ENCODE results near the gene MAN2B2.

Gene MAN2B2

GRCh38 chr4:6568689-6569332 lies 6.2 kb upstream of the MAN2B2 start:
- DNase-seq = no peak

- no peak for DNase-seq
Measured at GRCh38 chr4:6571608-6572007, 3.4 kb upstream of the MAN2B2 start.

DNA sequence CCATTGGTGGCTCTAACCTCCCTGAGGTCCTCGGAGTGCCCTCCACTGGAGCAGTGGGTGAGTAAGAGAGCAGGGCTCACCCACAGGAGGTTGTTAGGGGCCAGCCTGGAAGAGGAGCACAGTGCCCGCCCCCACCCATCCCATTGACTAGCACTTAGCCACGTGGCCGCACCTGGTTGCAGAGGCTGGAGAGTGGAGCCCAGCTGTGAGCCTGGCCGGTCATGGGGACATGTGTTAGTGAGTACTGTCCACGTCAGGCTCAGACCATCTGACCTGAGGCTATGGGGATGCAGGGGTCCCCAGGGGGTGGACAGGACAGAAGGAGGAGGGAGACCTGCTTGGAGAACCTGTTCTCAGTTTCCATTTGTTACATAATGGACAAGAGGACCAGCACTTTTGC lies 1.4 kb upstream of the MAN2B2 start:
- DNase-seq = no peak

GRCh38 chr4:6573986-6574746 lies 823 bp upstream of the MAN2B2 start:
- no peak for DNase-seq

- DNase-seq = no peak
Measured at GRCh38 chr4:6575503-6576240, 683 bp downstream of the MAN2B2 start.

- DNase-seq = no peak
Measured at GRCh38 chr4:6576512-6576911, 1.5 kb downstream of the MAN2B2 start.

- no peak for DNase-seq
Measured at GRCh38 chr4:6576932-6577331, 1.9 kb downstream of the MAN2B2 start.

- DNase-seq = no peak
Measured at GRCh38 chr4:6577409-6577808, 2.4 kb downstream of the MAN2B2 start.

DNA sequence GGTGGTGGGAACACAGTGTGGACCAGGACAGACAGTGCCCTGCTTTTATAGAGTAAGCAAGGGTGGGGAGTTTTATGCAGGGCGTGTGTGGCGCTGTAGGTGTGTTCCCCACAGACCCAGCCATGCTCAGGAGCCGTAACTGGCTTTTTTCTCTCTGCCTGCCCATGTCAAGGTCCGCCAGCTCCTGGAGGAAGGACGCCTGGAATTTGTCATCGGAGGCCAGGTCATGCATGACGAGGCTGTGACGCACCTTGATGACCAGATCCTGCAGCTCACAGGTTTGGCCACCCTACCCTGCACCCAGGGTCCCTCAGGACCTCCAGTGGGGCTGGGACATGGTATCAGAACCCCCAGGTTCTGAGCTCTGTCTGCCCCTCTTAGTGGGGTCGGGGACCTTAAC lies 3.2 kb downstream of the MAN2B2 start:
- no peak for DNase-seq

- DNase-seq = no peak
Measured at GRCh38 chr4:6580353-6580752, 5.4 kb downstream of the MAN2B2 start.

- no peak for DNase-seq
Measured at GRCh38 chr4:6581566-6582121, 6.7 kb downstream of the MAN2B2 start.

DNA sequence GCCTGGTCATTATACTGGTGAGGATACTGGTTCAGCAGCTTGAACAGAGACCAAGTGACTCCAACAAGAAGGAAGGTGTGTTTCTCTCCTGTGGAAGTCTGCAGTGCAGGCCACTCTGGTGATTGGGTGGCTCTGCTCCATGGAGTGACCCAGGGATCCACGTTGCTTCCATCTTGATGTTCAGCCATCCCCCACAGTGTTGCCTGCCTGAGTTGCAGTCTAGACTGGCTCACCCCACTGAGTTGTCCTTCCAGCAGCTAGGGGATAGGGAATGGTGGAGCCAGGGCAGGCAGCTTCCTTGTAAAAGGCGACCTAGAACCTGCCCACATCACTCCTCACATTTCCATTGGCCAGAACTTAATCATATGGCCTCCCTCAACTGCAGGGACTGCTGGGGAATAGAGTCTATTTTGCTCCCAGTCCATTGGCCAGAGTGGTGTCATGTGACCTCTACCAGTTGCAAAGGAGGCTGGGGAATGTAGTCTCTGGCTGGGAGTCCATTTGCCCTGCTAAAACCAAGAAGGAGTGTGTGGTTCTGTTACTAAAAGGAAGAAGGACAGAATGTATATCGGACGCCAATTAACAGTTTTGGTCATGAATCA lies 8.0 kb downstream of the MAN2B2 start:
- DNase-seq = peak; percentile 55

DNA sequence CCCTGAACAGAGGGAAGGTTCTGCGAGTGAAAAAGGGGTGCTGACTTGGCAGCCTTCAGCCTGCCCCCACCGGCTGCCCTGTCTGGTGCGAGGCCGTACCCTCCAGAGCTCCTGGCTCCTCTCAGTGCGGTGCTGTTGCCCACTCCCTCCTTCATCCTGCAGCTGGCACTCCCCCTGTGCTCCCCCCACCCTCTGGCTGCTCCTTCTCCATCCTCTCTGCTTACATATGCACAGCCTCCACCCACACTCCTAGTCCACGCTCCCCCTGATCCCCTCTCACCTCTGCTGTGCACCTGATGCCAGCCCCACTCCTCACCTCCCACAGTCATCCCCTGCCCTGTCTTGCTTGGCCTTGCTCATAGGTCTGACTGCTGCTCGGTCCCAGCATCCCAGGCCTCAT lies 9.9 kb downstream of the MAN2B2 start:
- no peak for DNase-seq

DNA sequence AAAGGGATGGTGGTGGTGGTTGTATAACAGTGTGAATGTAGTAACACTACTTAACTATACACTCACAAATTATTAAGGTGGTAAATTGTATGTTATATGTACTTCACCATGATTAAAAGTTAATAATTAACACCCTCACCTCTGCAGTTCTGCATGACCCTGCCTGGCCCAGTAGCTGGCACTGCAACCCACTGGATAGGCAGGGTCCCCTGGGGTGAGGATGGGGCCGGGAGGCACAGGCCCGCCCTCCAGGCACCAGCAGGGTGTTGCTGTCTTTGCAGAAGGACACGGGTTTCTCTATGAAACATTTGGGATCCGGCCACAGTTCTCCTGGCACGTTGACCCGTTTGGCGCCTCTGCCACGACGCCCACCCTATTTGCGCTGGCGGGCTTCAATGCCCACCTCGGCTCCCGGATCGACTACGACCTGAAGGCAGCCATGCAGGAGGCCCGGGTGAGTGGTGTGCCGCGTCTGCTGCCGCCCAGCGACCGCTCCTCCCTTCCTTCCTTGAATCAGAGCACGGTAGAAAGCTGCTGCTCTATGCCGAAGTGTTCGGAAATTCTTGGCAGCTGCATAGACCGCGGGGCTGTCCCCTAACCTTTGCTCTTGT lies 11.8 kb downstream of the MAN2B2 start:
- DNase-seq = no peak

DNA sequence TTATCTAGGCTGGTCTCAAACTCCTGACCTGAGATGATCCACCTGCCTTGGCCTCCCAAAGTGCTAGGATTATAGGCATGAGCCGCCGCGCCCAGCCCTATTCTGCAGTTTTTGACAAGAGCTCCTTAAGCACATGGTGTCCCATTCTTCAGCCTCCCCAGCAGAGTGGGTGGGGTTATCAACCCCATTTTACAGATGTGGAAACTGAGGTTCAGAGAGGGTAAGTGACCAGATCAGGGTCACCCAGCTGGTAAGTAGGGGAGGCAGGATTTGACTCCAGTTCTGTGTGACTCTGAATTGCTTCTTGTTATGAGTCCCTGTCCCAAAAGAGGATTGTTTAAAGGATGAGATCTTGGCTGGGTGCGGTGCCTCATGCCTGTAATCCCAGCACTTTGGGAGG lies 14.5 kb downstream of the MAN2B2 start:
- DNase-seq = no peak

DNA sequence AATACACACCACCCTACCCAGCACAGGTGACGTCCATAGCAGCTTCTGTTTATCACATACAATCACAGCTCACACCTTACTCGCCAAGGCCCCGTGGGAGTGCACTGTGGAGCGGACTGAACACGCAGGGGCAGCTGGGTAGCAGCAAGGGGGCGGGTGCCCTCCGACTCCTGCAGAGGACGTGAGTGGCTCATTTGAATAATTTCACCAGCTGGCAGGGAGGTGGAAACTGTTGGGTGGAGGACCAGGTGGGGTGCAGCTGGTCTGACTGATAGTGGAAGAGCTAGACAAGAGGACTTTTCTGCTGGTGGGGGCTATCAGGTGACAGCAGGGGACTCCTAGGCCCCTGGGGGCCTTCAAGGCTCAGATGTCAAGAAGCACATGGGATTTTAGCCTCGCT lies 16.3 kb downstream of the MAN2B2 start:
- peak; percentile 59 for DNase-seq

DNA sequence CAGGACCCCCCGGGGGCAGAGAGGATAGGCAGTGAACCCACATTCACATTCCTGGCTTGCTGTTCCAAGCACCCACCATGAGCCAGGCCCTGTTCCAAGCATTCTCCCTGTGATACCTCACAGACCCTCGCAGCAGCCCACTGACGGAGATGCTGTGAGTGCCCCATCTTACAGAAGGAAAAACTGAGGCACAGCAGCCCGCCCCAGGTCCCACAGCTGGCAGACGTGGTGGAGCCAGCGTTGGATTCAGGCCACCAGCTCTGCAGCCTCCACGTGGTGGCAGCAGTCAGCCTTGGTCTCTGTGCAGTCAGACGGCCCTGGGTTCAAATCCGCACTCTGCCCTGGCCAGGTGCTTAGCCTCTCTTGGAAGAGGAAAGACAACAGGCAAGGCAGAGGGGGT lies 16.8 kb downstream of the MAN2B2 start:
- no peak for DNase-seq

DNA sequence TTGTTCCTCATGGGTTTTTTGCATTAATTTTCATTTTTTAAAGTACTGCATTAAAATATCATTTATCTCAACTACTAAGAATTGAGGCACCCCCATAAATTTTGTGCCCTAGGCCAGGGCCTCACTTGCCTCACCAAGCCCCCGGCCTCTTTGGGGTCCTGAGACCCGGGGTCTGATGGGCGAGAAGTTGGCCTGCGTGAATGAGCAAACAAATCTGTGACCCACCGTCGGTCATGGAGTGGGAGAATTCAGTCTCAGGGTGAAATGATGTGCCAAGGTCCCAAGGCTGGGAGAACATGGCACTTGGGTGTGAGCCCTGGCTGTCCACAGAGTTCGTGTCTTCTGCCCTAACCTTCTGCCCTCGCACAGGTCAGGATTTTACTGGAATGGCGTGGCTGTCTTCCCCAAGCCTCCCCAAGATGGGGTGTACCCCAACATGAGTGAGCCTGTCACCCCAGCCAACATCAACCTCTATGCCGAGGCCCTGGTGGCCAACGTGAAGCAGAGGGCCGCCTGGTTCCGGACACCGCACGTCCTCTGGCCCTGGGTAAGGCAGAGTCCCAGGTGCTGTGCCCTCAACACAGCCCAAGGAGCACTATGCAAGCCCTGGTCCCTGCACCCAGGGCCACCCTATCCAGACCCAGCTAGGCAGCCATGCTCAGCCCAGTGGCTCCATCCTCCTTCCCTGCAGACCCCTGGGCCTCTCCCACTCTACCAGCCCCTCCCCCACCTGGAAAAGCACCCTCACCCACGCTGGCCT lies 18.0 kb downstream of the MAN2B2 start:
- no peak for DNase-seq

- no peak for DNase-seq
Measured at GRCh38 chr4:6594341-6594740, 19.4 kb downstream of the MAN2B2 start.

DNA sequence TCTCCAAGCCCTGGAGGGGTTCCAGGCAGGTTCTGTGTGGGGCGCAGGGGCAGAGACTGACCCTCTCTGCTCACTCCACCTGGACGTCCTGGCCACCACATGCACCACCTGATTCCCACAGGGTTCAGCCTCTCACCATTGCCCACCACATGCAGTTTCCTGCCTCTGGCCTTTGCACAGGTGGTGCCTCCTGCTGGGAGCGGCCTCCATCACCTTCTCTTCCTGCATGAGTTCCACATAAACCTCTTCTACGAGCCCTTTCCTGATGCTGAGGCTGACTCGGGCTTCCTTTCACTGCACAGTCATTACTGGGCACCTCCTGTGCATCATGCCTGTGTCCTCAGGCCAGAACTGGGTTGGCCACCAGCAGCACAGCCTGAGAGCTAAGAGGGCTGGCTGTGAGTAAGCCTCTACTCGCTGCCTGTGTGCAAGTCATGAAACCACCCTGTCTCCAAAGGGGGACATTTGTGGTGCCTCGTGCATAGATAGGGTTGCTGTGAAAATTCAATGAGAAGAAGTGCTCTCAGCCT lies 19.9 kb downstream of the MAN2B2 start:
- DNase-seq = no peak

GRCh38 chr4:6595897-6596537 lies 21.0 kb downstream of the MAN2B2 start:
- peak; percentile 44 for DNase-seq
